GM15510 (cell line): ENCODE results near the gene BANF1.

Experiments
- POLR2A ChIP-seq: IDR thresholded peaks from 3 replicates; pipeline ENCODE4 v1.6.1; 2011; ENCODE audit warnings: borderline replicate concordance; ENCODE audit not compliant: insufficient read length; ENCODE audit errors: extremely low read depth

The BANF1 gene

GRCh38 chr11:66001942-66002647, at the start of gene BANF1, which contains the start of gene EIF1AD:
Gene BANF1 (plus strand): TSS chr11:66002503. CDS start chr11:66003251, 748 bp downstream.
Gene EIF1AD (minus strand): TSS chr11:66002157. CDS start chr11:66000389, 1,768 bp downstream.
- TF ChIP-seq POLR2A: peak; percentile 74

GRCh38 chr11:65953471-65953870, 48.8 kb upstream of the BANF1 start:
- TF ChIP-seq POLR2A: no peak

GRCh38 chr11:65954771-65955170, 47.5 kb upstream of the BANF1 start:
- no peak for TF ChIP-seq POLR2A

GRCh38 chr11:65958291-65958690, 44.0 kb upstream of the BANF1 start:
- TF ChIP-seq POLR2A: no peak

- no peak for TF ChIP-seq POLR2A
These were observed 43.4 kb upstream of the BANF1 start for GRCh38 chr11:65958774-65959420.

GRCh38 chr11:65960824-65961266, 41.5 kb upstream of the BANF1 start:
- TF ChIP-seq POLR2A: no peak

- TF ChIP-seq POLR2A: peak; percentile 91
These were observed 40.8 kb upstream of the BANF1 start, which contains the start of gene SART1 for GRCh38 chr11:65961267-65962140. Gene SART1 (plus strand): TSS chr11:65961734. CDS start chr11:65961781, 47 bp downstream.

GRCh38 chr11:65962141-65962564, 40.1 kb upstream of the BANF1 start:
- no peak for TF ChIP-seq POLR2A

GRCh38 chr11:65964906-65965305, 37.4 kb upstream of the BANF1 start:
- no peak for TF ChIP-seq POLR2A

GRCh38 chr11:65965986-65966762, 36.1 kb upstream of the BANF1 start:
- no peak for TF ChIP-seq POLR2A

- no peak for TF ChIP-seq POLR2A
These were observed 34.9 kb upstream of the BANF1 start for GRCh38 chr11:65967329-65967934.

GRCh38 chr11:65968600-65969482, 33.5 kb upstream of the BANF1 start:
- no peak for TF ChIP-seq POLR2A

- TF ChIP-seq POLR2A: no peak
These were observed 30.2 kb upstream of the BANF1 start for GRCh38 chr11:65972116-65972515.
